Measurements from ENCODE around the gene EEF2K. TPM values are rescaled to one million over a fixed set of nuclear protein-coding genes. Genes with fewer than 3 reads are reported as not detected.
"Not testable (repeated sequence)": the region's sequence is repeated elsewhere in the genome, so short reads cannot be mapped to it uniquely, and the experiment has no call there.

EEF2K gene
- polyA plus RNA-seq, 1 donor from 2014 or later: 2.2 TPM

DNA sequence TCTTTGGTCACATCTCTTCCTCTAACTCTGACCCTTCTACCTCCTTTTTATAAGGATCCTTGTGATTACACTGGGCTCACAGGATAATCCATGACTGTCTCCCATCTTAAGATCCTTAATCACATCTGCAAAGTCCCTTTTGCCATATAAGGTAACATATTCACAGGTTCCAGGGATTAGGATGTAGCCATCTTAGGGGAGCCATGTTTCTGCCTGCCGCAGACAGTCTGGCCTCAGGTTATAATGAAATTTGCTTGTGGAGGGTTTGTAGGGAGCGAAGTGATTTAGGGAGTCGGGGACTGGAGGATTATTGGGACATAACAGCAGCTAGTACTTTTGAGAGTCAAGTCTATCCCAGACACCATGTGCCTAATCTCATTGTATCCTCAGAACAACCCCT is 7.7 kb downstream of the EEF2K start:
- H3K9me3 Mint-ChIP-seq: no peaks in the 10 kb centered on the region
- H3K27me3 Mint-ChIP-seq: no peaks in the 10 kb centered on the region
- peaks cover 14% of the 10 kb centered on the region for H3K36me3 Mint-ChIP-seq
- no peak overlapping the region for H3K4me3 Mint-ChIP-seq
- no peak overlapping the region for H3K27ac Mint-ChIP-seq
- peaks cover 23 to 26% (median 25%) of the 10 kb centered on the region in 3 donors for H3K4me1 Mint-ChIP-seq

DNA sequence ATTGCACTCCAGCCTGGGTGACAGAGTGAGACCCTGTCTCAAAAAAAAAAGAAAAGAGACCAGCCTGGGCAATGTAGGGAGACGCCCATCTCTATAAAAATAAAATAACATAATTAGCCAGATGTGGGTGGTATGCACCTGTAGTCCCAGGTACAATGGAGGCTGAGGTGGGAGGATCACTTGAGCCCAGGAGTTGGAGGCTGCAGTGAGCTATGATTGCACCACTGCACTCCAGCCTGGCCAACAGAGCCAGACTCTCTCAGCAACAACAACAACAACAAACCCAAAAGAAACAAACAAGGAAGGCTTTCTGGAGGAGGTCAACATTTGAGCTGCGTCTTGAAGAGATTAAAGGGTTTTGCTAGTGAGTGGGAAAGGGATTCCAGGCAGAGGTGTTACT is 8.3 kb downstream of the EEF2K start:
- H3K27ac Mint-ChIP-seq: no peak overlapping the region

DNA sequence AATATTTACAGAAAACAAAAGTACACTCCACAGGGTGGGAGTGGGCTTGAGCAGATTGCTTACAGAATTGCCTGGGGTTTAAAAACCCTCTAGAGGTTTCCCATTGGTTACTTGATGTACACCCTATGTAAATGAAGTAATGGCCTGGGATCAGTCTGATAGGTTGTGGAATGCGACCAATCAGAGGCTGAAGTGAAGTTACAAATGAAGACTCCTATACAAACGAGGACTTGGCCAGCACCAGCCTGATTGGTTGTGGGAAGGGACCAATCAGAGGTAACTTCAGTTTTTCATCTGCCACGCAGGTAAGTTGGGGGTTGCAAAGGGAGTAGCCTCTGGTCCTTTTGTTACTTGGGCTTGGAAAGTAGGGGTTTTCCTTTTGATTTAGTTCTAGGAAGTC is 8.8 kb downstream of the EEF2K start:
- peaks cover 15% of the 10 kb centered on the region for H3K36me3 Mint-ChIP-seq
- H3K27ac Mint-ChIP-seq: peak overlapping the region in 1 of 3 donors; percentile 50
- H3K4me1 Mint-ChIP-seq: peaks cover 22 to 25% (median 23%) of the 10 kb centered on the region in 3 donors
- H3K4me3 Mint-ChIP-seq: no peak overlapping the region
- H3K27me3 Mint-ChIP-seq: no peaks in the 10 kb centered on the region
- H3K9me3 Mint-ChIP-seq: no peaks in the 10 kb centered on the region

More for the DNA sequence above, 8.3 kb downstream of the EEF2K start:
- no peaks in the 10 kb centered on the region for H3K9me3 Mint-ChIP-seq
- peaks cover 15% of the 10 kb centered on the region for H3K36me3 Mint-ChIP-seq
- H3K4me3 Mint-ChIP-seq: no peak overlapping the region
- H3K4me1 Mint-ChIP-seq: peaks cover 23 to 25% (median 23%) of the 10 kb centered on the region in 3 donors
- H3K27me3 Mint-ChIP-seq: no peaks in the 10 kb centered on the region

DNA sequence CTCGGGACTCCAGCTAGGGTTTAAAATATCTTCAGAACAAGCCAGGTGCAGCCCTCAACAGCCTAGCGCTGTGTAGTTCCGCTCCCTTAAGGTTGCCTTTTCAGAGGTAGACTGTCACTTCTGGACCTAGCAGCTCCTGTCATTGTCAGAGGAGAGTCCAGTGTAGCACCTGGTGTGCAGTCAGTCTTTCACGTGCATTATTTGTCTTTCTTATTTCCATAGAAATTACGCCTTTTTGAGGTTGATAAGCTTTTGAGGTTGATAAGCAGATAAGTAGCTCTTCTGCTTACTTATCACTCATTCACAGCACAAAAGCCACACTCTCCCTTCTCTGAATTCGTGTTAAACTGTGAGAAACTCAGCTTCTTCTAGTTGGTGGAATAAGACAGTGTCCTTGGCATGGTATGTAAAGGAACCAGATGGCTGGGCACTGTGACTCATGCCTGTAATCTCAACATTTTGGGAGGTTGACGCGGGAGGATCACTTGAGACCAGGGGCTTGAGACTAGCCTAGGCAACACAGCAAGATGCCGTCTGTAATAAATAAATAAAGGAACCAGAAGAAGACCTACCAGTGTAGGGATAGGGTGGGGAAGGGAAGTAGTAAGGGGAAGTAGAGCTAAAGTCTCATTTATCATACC is 10.2 kb downstream of the EEF2K start:
- peak overlapping the region in 2 of 3 donors; percentile 13 to 50 for H3K27ac Mint-ChIP-seq
- H3K4me1 Mint-ChIP-seq: peaks cover 19 to 21% (median 20%) of the 10 kb centered on the region in 3 donors
- H3K9me3 Mint-ChIP-seq: no peaks in the 10 kb centered on the region
- peaks cover 11% of the 10 kb centered on the region for H3K36me3 Mint-ChIP-seq
- peak overlapping the region in 1 of 4 donors; percentile 71 for H3K4me3 Mint-ChIP-seq
- no peaks in the 10 kb centered on the region for H3K27me3 Mint-ChIP-seq

DNA sequence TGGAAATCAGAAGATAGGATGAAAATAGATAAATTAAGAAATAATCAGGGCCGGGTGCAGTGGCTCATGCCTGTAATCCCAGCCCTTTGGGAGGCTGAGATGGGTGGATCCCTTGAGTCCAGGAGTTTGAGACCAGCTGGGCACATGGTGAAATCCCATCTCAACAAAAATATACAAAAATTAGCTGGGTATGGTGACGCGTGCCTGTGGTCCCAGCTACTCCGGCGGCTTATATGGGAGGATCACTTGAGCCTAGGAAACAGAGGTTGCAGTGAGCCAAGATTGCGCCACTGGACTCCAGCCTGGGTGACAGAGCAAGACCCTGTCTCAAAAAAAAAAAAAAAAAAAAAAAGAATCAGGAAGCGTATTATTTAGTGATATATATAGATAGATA is 10.8 kb downstream of the EEF2K start:
- H3K4me1 Mint-ChIP-seq: peaks cover 16 to 21% (median 20%) of the 10 kb centered on the region in 3 donors
- H3K36me3 Mint-ChIP-seq: peaks cover 10% of the 10 kb centered on the region
- peak overlapping the region in 2 of 3 donors; percentile 13 to 50 for H3K27ac Mint-ChIP-seq
- H3K27me3 Mint-ChIP-seq, H3K9me3 Mint-ChIP-seq: not testable (repeated sequence)
- H3K4me3 Mint-ChIP-seq: peak overlapping the region in 1 of 4 donors; percentile 45

DNA sequence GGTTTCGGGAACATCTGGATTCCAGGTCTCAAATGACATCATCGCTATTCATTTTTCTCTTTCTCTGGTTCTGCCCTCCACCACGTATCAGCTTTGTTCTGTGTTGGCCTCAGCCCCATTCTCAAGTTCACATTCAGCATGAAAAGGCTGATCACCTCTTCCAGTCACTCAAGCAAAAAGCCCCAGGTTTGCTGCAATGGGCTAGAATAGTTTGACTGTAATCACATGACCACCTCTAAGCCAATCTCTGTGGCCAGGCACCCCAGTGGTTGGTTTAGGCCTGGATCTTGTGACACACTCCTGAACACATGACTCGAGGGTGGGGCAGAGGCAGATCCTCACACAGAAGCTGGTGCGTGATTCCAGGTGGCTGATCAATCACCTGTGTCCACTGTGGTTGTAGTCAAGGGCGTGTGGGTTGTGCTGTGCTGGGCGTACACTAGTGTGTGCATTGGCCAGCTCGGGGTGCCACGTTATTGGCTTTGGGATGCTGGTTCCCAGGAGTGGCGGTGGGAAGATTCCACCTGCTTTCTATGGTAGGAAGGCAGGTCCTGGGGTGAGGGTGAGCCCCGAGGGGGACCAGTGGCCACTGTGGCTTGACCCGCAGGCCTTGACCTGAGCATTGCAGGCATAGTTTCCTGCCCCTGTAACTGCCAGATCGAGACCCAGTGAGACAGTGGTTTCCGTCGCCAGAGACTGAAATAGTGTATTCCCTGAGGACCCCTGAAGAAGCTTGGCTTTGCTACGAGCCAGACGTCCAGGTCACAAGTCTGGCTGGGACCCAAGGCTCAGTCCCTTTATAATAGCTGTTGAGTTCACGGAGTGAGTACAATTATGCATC is 12.0 kb downstream of the EEF2K start:
- H3K4me3 Mint-ChIP-seq: peak overlapping the region; percentile 31 to 93 (median 72)
- peaks cover 16 to 21% (median 20%) of the 10 kb centered on the region in 3 donors for H3K4me1 Mint-ChIP-seq
- H3K27ac Mint-ChIP-seq: peak overlapping the region; percentile 80 to 95 (median 90)
- H3K36me3 Mint-ChIP-seq: peaks cover 9% of the 10 kb centered on the region
- no peaks in the 10 kb centered on the region for H3K27me3 Mint-ChIP-seq
- H3K9me3 Mint-ChIP-seq: no peaks in the 10 kb centered on the region

DNA sequence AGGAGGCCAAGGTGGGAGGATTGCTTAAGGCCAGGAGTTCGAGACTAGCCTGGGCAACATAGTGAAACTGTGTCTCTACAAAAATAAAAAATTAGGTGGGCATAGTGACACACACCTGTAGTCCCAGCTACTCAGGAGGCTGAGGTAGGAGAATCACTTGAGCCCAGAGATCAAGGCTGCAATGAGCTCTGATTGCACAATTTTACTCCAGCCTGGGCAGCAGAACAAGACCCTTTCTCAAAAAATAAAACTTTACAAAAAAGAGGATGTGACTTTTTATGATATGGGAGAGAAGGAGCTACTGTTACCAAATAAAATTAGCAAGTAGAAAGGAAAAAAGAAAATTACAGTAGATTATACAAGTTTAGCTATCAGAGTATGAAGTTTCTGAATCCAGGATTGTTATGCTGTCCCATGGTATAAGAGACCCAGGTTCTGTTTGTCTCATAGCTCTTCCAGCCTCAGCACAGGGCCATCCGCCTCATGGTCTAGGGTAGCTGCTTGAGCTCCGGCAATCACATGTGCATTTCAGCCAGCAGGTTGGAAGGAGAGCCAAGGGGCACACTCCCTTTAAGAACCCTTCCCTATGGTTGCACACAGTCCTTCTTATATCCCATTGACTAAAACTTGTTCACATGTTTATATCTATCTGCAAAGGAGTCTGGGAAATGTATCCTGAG is 13.5 kb downstream of the EEF2K start:
- H3K4me1 Mint-ChIP-seq: peaks cover 12 to 20% (median 18%) of the 10 kb centered on the region in 3 donors
- H3K27ac Mint-ChIP-seq: peak overlapping the region; percentile 71 to 94 (median 80)
- H3K27me3 Mint-ChIP-seq: no peaks in the 10 kb centered on the region
- H3K36me3 Mint-ChIP-seq: peaks cover 5% of the 10 kb centered on the region
- no peaks in the 10 kb centered on the region for H3K9me3 Mint-ChIP-seq
- no peak overlapping the region for H3K4me3 Mint-ChIP-seq

DNA sequence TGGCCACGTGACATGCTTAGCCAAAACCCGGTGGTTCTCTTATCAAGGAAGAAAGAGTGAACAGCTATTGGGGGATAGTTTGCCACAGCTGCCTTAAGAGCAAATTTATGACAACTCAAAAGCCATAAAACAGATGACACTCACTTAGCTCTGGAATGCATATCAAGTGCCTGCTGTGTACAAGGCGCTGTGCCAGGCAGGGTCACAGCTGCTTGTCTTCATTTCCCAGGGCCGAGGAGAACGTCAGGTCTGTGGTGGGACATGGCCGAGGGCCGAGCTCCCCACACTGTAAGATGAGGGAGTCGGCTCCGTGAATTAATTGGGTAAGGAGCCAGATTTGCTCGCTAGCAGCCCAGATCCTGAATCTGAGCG is 14.0 kb downstream of the EEF2K start:
- Mint-ChIP-seq H3K27ac (peak overlapping the region; percentile 71 to 94 (median 80)), H3K9me3 (no peaks in the 10 kb centered on the region), H3K4me3 (no peak overlapping the region), H3K4me1 (peaks cover 12 to 18% (median 18%) of the 10 kb centered on the region in 3 donors), H3K36me3 (peaks cover 3% of the 10 kb centered on the region), H3K27me3 (no peaks in the 10 kb centered on the region)

DNA sequence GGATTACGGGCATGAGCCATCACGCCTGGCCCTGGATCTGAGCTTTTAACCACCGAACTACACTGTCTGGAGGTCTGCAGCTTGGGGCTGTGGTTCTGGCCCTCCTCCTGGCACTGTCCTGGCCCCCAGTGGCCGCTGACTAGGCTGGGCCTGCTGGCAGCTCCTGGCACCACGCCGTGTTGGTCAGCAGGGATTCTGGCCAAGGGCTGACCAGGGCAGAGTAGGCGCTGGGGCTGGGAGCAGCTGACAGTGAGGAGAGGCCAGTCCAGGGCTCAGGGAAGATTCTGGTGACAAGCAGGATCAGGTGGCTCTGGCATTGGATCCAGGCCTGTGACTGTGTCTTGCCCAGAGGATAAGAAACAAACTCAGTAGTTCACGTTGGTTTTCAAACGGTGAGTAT is 14.6 kb downstream of the EEF2K start:
- Mint-ChIP-seq H3K27me3 (no peaks in the 10 kb centered on the region), H3K9me3 (no peaks in the 10 kb centered on the region), H3K4me3 (no peak overlapping the region), H3K36me3 (peaks cover 3% of the 10 kb centered on the region), H3K4me1 (peaks cover 12 to 18% (median 18%) of the 10 kb centered on the region in 3 donors), H3K27ac (no peak overlapping the region)

DNA sequence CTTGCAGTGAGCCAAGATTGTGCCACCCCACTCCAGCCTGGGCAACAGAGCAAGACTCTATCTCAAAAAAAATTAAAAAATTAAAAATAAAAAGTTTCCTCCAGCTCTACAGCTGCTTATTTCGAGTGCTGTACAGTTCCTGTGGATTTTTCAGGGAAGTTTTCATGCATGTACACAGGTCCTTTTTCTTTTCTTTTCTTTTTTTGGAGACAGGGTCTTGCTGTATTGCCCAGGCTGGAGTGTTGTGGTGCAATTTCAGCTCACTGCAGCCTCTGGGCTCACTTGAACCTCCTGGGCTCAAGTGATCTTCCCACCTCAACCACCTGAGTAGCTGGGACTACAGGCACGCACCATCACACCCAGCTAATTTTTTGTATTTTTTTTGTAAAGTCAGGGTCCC is 15.9 kb downstream of the EEF2K start:
- H3K27me3 Mint-ChIP-seq: no peaks in the 10 kb centered on the region
- H3K27ac Mint-ChIP-seq: peak overlapping the region in 1 of 3 donors; percentile 10

DNA sequence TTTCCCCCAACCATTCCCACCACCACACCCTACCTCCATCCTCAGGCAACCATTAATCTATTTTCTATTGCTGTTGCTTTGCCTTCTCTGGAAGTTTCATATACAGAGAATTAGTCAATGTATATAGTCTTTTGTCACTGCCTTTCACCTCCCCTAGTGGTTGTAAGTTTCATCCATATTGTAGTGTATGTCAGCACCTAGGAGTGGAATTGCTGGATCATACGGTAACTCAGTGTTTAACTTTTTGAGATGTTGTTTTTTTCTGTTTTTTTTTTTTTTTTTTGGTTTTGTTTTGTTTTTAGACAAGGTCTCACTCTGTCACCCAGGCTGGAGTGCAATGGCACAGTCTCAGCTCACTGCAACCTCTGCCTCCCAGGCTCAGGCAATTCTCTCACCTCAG is 16.9 kb downstream of the EEF2K start:
- no peak overlapping the region for H3K4me3 Mint-ChIP-seq
- no peaks in the 10 kb centered on the region for H3K27me3 Mint-ChIP-seq
- H3K27ac Mint-ChIP-seq: no peak overlapping the region
- peaks cover 1% of the 10 kb centered on the region for H3K36me3 Mint-ChIP-seq
- no peaks in the 10 kb centered on the region for H3K9me3 Mint-ChIP-seq
- peaks cover 2 to 10% (median 7%) of the 10 kb centered on the region in 3 donors for H3K4me1 Mint-ChIP-seq

More for the DNA sequence above, 15.9 kb downstream of the EEF2K start:
- H3K36me3 Mint-ChIP-seq: peaks cover 3% of the 10 kb centered on the region
- H3K4me1 Mint-ChIP-seq: peaks cover 7 to 14% (median 14%) of the 10 kb centered on the region in 3 donors
- no peak overlapping the region for H3K4me3 Mint-ChIP-seq
- no peaks in the 10 kb centered on the region for H3K9me3 Mint-ChIP-seq

DNA sequence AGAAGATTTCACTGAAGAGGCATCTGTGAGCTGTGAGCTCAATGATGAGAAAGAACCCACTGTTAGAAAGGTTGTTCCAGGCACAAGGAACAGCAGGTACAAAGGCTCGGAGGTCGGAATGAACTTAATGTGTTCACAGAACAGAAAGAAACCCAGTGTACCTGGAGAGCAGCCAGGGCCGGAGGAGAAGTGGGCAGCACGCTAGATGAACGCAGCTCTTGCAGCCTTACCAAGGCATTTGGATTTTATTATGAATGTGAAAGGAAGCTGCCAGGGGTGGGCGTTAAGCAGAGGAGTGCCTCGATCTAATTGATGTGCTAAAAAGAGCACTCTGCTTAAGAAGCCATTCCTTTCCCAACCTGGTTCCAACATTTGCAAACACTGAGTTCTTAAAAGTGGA is 19.0 kb downstream of the EEF2K start:
- Mint-ChIP-seq H3K4me3 (peak overlapping the region in 1 of 4 donors; percentile 33), H3K36me3 (peaks cover 1% of the 10 kb centered on the region), H3K27ac (no peak overlapping the region)

DNA sequence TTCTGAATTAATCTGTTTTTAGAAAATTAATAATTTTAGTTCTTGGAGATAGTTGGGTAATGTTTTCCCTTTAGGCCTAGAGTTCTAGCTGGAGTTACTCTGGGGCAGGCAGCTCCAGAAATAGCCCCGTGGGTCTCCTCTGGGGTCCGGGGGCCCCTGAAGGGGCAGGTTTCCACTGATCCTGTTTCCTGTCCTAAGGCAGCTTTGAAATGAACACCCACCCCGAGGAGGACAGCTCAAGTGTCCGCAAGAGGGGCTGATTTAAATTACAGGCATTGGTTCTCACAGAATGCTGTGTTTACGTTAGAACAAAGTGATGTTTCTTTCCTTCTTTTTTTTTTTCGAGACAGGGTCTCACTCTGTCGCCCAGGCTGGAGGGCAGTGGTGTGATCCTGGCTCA is 23.8 kb downstream of the EEF2K start:
- no peaks in the 10 kb centered on the region for H3K4me1 Mint-ChIP-seq
- no peak overlapping the region for H3K27ac Mint-ChIP-seq
- H3K4me3 Mint-ChIP-seq: no peak overlapping the region
- no peaks in the 10 kb centered on the region for H3K27me3 Mint-ChIP-seq
- peaks cover 6% of the 10 kb centered on the region for H3K36me3 Mint-ChIP-seq
- no peaks in the 10 kb centered on the region for H3K9me3 Mint-ChIP-seq

More for the DNA sequence above, 19.0 kb downstream of the EEF2K start:
- Mint-ChIP-seq H3K4me1 (peaks cover 0 to 3% (median 2%) of the 10 kb centered on the region in 3 donors), H3K9me3 (no peaks in the 10 kb centered on the region), H3K27me3 (no peaks in the 10 kb centered on the region)

DNA sequence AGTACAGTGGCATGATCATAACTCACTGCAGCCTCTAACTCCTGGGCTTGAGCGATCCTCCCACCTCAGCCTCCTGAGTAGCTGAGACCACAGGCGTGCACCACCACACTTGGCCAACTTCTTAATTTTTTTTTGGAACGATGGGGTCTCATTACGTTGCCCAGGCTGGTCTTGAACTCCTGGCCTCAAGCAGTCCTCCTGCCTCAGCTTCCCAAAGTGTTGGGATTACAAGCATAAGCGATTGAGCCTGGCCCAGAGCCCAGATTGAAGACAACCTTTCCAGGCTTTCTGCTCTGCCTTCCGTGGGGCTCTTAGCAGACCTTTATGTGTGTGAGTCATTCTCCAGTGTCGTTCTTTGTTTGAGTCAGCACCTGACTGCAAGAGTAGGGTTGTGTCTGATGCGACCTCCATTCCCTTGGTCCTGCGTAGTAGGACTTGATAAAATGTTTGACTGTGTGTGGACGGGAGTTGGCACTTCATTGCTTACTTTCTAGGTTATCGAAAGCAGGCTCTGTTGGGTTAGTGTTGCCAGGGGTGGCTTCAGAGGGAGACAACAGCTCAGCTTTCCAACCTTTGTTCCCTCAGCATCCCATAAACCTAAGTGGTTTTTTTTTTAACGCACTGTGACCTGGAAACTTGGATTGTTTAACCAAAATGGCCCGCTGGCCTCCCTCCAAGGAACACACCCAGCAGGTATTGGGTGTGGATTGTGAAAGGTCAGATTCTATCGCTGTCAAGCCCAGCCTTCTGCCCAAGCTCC is 26.4 kb downstream of the EEF2K start:
- Mint-ChIP-seq H3K4me3 (no peak overlapping the region), H3K27me3 (no peaks in the 10 kb centered on the region), H3K36me3 (peaks cover 6% of the 10 kb centered on the region), H3K9me3 (no peaks in the 10 kb centered on the region), H3K4me1 (no peaks in the 10 kb centered on the region), H3K27ac (peak overlapping the region in 2 of 3 donors; percentile 13 to 47)

Data from IgD-negative memory B cell (primary cell).